Activated gamma-delta T cell (primary cell): ENCODE measurements around the gene PTPRN2.
A peak's percentile ranks its signal among the peaks of the same experiment; 100 is the strongest.

ENCODE experiments used
- DNase-seq: peaks from one replicate; lab custom pipeline; 2025; lab: John Stamatoyannopoulos, UW

PTPRN2 gene

DNA sequence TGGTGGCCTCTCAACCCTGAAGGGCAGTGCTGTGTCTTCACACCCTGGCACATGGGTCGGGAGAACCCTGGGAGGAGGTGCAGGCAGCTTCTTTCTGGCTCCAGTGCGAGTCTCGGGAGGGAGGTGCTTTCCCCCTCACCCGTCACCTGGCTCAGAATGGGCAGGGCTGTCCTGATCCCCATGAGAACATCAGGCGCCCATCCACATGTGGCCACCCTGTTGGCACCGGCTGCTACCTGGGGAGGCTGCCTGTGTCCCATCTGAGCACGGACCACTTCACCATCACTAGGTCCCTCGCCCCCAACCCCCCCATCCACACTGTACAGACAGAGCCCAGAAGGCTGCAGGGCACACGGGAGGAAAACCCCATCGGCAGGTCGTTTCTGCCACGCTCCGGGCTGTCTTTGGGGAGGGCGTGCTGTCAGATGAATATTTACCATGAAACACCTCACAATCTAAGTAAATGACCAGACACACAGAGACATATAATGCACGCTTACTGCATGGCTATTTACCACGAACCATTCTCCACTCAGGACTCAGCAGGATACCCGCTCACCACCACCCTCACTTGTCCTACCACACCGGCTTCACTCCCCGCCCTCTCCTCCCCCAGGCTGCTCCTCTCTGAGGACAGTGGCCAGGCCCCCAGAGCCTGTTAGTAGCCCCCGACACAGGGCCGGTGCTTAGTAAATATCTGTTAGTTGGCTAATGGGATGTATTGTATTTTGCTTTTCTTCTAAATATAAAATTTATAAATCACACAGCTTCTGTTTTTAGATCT, 968.6 kb downstream of the PTPRN2 start:
- no peak for DNase-seq

DNA sequence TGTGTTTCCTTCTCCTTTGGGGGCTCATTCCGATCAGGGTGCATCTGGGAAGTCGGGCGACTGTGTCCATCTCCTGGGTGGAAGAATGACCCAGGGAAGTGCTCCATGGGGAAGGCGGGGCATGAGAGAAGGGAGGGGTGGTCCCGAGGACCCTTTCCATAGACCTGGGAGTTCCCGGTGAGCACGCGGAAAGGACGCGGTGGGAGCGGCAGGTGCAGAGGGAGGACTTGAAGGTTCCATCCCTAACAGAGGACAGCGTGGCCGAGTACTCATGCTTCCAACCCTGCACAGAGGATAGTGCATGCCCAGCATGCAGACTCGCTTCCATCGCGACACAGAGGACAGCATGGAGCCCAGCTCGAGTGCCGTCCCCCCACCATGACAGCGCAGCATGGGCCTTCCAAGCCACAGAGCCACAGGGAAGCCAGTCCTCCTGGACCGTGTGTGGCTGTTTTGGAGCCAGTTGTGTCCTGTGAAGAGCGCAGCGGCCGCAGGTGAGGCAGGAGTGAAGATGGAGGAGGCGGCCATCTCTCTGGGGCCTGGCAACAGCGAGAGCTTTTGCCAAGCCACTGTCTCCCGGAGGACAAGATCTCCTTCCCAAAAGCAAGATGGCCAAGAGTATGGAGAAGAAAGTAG, 969.4 kb downstream of the PTPRN2 start:
- no peak for DNase-seq

DNA sequence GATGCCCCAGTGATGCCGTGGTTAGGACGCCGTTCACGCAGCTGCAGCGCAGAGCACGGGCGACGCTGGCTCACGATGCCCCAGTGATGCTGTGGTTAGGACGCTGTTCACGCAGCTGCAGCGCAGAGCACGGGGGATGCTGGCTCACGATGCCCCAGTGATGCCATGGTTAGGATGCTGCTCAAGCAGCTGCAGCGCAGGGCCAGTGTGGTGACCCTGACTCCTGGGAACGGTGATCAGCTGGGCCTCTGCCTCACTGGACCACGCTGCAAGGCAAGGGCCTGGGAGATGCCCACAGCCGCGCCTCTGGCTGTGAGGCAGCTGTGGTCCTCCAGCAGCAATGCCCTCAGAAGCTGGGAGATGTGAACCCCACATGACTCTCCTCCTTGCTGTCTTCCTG, 970.2 kb downstream of the PTPRN2 start:
- DNase-seq, result no peak

DNA sequence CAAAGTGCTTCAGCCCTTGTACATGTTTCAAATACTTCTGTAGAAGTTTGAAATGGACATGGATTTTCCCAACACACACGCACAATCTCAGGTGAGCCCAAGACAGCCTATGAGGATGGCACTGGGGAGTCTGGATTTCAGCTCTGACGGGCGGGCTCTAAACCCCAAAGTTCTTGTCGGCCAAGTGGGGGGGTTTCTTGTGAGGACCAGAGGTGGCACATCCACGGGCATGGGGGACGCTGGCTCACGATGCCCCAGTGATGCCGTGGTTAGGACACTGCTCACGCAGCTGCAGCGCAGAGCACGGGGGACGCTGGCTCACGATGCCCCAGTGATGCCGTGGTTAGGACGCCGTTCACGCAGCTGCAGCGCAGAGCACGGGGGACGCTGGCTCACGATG, 970.7 kb downstream of the PTPRN2 start:
- no peak for DNase-seq

DNA sequence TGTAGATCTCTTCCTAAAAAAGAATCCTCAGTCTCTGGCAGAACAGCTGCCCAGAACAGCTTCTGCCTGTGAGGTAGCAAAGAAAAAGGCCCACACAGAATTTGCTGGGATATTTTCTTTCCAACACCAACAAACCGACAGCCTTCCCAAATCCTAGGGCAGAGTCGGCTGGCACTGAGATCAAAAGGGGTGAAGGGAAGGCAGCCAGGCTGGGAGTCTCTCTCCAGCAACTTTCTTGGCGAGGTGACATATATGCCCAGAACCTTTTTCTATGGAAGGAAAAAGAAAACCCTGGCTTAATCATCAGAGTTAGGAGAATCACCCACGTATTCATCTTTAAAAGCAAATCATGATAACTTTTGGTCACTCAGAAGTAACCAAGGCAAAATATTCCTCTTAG, 971.2 kb downstream of the PTPRN2 start:
- no peak for DNase-seq

GRCh38 chr7:157615852-157616251, 971.8 kb downstream of the PTPRN2 start:
- no peak for DNase-seq

- no peak for DNase-seq
These were observed 972.4 kb downstream of the PTPRN2 start for GRCh38 chr7:157615101-157615817.

GRCh38 chr7:157614457-157615020, 973.1 kb downstream of the PTPRN2 start:
- DNase-seq, result no peak

DNA sequence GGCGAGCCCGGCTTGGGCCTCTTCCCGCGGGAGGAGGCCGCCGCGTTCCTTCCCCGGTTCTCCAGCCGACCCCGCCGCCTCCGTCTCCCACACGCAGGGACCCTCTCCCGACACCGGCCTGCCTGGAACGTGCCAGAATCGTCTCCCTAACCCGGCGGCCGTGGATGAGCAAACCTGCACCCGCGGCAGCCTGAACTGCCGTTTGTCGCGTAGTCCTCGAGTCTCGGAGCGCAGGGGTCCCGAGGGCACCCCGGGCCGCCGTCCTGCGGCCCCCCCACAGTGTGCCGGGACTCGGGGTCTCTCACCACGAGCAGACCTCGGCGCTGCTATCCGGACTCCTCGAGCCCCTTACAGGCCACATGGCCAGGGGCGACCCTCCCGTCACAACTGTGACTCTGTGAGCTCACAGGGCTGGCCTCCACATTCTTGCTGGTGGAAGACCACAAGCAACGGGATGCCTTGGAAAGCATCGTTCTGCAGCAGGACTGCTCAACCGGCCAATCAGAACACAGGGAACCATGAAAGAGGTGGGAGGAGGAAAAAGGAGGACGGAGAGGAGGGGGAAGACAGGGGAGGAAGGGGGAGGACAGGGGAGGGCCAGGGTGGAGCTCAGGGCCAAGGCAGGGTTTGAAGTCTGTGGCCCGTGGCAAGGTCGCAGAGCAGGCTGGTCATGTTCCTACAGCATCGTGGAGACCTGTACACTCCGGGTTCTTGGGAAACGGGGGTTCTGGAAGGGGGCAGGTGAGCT, 973.9 kb downstream of the PTPRN2 start:
- DNase-seq, result no peak

DNA sequence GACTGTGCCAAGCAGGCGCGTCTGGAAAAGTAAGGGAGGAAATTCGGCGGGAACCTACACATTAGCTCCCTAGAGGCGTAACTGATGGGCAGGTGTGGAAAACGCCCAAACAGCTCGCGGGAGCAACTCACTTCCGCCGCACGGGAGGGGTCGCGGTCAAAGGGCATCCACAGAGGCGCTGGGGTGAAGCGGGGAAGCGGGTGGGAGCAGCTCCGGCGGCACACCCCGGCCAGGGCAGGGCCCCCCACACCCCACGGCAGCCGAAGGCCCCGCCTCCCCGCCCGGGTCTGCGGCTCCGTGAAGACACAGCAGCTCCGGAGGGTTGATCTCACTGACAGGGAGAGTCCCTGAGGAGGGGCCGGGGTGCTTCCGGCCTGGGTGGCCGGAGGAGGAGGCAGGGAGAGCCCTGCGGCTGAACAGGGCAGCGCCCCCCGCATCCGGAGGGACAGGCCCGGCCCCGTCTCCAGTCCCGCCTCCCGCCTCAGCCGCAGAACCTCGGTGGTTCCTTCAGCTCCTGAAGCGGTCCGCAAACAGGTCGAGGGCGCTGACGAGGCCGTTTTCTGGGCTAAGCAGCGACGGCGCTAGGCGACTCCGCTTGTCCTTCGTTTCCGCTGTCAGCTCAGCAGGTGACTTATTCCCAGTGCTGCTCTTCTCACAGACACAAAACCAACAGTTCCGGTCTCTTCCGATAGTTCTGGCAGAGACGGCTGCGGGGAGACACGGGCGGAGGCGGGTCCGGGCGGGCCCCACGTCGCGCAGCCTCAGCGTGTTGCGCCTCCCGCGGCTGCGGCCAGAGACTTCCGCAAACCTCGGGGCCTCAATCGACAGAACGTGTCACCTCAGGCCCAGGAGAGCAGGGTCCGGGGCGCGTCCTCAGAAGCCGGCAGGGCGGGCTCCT, 974.7 kb downstream of the PTPRN2 start:
- peak; percentile 46 for DNase-seq

DNA sequence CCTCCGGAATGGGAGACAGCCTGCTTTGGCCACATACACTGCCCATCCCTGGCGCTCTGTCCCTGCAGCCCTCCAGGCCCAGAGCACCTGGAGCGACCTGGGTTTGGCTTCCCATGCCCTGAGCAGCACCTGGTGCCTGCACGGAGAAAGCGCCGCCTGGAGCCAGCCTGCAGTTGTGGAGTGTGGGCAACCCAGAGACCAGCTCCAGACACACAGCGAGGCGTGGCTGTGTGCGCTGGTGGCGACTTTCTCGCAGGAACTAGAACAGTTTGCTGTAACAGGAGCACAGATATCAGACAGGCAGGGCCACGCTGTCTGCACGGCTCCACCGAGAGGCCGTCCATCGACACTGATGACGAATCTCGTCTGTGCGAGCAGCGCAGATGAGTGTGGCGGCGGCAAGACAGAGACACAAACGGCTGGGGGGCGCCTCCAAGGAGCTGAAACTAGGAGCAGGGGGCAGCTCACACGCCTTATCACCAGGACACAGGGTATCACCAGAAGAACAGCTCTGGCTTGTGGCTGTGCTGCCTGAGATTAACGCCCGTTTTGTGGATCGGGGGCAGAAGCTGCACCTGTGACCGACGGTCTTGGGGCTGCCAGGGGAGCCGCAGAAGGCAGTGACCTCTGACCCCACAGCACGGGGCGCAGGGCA, 975.5 kb downstream of the PTPRN2 start:
- DNase-seq, result no peak

- DNase-seq, result no peak
These were observed 976.3 kb downstream of the PTPRN2 start for GRCh38 chr7:157611341-157611740.

DNA sequence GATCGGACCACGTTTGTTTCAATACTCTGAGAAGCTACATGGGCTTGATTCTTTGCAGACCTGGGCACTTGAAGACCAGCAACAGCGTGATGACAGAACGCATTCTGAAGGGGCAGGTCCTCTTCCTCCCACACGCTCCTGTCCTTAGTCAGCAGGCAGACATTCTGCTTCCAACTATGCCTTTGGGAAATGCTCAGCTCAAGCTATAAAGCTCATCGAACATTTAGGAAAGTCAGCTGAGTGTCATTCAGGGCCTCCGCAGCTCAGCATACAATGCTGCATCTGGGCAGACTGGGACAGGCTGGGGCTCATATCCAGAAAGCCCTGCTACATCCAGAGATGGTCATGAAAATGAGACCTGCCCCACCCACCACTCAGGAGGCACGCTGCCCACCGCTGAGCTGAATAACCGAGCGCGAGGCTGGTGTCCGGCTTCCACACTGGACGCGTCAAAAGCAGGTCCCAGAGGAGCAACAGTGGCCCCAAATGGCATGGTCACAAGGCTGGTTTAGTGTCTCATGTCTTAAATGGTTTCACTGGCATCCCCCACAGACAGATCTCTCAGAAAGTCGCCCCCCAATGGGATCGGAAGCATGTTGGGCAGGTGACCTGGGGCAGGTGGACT, 976.8 kb downstream of the PTPRN2 start:
- no peak for DNase-seq

GRCh38 chr7:157609932-157610640, 977.5 kb downstream of the PTPRN2 start:
- DNase-seq, result no peak

DNA sequence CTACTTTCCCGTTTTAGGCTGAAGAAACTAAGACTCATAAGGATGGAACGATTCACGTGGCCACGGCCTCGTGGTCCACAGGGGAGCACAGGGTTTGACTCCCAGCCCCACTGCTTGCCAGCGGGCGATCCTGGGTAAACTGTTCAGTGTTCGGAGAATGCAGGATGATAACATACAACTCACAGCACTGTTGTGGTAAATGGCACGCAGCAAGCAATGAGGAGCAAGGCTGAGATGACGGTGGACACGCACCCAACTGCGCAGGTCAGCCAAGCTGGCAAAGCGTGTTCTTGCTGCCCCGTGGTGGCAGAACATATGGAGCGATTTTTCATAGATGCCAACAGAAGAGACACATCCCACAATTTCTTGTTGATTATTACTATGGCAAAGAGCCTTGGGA, 978.1 kb downstream of the PTPRN2 start:
- no peak for DNase-seq

- DNase-seq, result no peak
These were observed 980.4 kb downstream of the PTPRN2 start for GRCh38 chr7:157607218-157607617.

GRCh38 chr7:157606140-157606539, 981.5 kb downstream of the PTPRN2 start:
- no peak for DNase-seq

DNA sequence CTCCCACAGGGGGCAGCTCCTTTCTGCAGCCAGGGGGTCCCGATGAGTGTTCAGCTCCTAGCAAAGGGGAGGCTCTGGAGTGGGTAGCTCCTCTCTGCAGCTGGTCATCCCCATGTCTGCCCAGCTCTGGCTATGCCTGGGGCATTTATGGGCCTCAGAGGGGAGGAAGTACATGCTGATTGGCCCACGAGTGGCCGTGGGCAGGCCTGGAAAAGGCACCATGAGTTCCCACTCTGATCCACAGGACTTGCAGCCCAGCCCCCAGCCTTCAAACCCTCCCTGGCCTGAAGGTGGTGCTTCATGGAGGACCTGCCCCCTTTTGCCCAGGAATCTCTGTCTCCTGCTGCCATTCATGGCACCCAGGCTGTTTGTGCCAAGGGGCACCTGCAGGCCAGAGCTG, 982.0 kb downstream of the PTPRN2 start:
- DNase-seq, result no peak

- no peak for DNase-seq
These were observed 982.8 kb downstream of the PTPRN2 start for GRCh38 chr7:157604661-157605381.
